ENCODE data around the gene DOC2B.

The DOC2B gene

GRCh38 chr17:185445-186138, 4.1 kb upstream of the DOC2B start:
- DNase-seq = no peak
- H3K27ac ChIP-seq = no peak overlapping the region

GRCh38 chr17:183021-183420, 1.6 kb upstream of the DOC2B start:
- TF ChIP-seq, protein P1, sequence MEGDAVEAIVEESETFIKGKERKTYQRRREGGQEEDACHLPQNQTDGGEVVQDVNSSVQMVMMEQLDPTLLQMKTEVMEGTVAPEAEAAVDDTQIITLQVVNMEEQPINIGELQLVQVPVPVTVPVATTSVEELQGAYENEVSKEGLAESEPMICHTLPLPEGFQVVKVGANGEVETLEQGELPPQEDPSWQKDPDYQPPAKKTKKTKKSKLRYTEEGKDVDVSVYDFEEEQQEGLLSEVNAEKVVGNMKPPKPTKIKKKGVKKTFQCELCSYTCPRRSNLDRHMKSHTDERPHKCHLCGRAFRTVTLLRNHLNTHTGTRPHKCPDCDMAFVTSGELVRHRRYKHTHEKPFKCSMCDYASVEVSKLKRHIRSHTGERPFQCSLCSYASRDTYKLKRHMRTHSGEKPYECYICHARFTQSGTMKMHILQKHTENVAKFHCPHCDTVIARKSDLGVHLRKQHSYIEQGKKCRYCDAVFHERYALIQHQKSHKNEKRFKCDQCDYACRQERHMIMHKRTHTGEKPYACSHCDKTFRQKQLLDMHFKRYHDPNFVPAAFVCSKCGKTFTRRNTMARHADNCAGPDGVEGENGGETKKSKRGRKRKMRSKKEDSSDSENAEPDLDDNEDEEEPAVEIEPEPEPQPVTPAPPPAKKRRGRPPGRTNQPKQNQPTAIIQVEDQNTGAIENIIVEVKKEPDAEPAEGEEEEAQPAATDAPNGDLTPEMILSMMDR (IDR thresholded peaks at IDR 0.05; ENCODE audit: low read depth, low read length) = no peak
- DNase-seq = no peak
- Histone ChIP-seq H3K27ac (peak overlapping the region; percentile 66), H3K36me3 (no peaks in the 10 kb centered on the region; the same call in 1 of the 2 replicates), H3K27me3 (ENCODE audit: insufficient read depth, low read depth, severe bottlenecking) (no peaks in the 10 kb centered on the region), H3K4me3 (ENCODE audit: low read depth, low read length) (no peak overlapping the region), H3K9me3 (ENCODE audit: severe bottlenecking) (no peaks in the 10 kb centered on the region)

More at GRCh38 chr17:185445-186138, 4.1 kb upstream of the DOC2B start:
- Histone ChIP-seq H3K9me3 (ENCODE audit: severe bottlenecking) (no peaks in the 10 kb centered on the region), H3K4me3 (ENCODE audit: low read depth, low read length) (no peak overlapping the region), H3K36me3 (no peaks in the 10 kb centered on the region), H3K27me3 (ENCODE audit: insufficient read depth, low read depth, severe bottlenecking) (no peaks in the 10 kb centered on the region)
- TF ChIP-seq, protein P1 (IDR thresholded peaks at IDR 0.05; ENCODE audit: low read depth, low read length) = no peak

- Histone ChIP-seq H3K27ac (peak overlapping the region; percentile 66), H3K9me3 (ENCODE audit: severe bottlenecking) (no peaks in the 10 kb centered on the region), H3K36me3 (peaks cover 8% of the 10 kb centered on the region), H3K27me3 (ENCODE audit: insufficient read depth, low read depth, severe bottlenecking) (no peaks in the 10 kb centered on the region), H3K4me3 (ENCODE audit: low read depth, low read length) (peak overlapping the region; percentile 43)
- peak; percentile 87 for DNase-seq
- TF ChIP-seq, protein P1 (IDR thresholded peaks at IDR 0.05; ENCODE audit: low read depth, low read length) = no peak
Observed at GRCh38 chr17:182050-182751, 751 bp upstream of the DOC2B start.

DNA sequence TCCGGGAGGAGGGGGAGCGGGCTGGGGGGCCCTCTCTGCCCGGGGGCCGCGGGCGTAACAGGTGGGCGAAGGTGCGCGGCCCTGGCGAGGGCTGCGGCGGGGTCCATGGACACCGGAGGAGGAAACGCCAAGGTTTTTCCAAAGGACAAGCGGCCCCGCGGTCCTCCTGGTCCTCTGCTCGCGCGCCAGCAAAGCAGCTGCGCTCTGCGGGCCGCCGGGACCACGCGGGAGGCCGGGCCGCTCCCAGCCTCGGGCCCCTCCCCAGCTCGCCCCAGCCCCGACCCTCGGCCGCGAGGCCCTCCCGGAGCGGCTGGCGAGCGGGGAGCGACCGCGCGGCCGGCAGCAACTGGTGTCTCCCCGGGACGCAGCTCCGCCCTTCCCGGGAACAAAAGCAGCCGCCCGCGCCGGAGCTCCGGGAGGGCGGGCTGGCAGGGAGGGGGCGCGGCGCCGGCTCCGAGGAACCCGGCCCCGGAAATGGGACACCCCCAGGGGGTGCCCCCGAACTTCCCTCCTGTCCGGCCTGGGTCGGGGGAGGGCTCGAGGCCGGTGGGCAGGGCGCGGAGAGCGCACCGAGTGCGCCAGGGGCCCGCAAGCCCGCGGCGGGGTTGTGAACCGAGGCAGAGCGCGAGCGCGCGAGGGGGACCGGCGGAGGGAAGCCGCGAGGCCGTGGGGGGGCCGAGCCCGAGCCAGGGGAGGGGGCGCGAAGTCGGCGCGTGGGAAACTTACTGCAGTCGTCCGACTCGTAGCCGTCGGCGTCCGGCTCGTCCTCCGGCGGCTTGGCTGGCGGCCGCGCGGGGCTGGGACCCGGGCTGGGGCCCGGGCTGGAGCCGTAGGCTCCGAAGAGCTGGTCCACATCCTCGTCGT, 837 bp downstream of the DOC2B start:
- DNase-seq = peak; percentile 20

DNA sequence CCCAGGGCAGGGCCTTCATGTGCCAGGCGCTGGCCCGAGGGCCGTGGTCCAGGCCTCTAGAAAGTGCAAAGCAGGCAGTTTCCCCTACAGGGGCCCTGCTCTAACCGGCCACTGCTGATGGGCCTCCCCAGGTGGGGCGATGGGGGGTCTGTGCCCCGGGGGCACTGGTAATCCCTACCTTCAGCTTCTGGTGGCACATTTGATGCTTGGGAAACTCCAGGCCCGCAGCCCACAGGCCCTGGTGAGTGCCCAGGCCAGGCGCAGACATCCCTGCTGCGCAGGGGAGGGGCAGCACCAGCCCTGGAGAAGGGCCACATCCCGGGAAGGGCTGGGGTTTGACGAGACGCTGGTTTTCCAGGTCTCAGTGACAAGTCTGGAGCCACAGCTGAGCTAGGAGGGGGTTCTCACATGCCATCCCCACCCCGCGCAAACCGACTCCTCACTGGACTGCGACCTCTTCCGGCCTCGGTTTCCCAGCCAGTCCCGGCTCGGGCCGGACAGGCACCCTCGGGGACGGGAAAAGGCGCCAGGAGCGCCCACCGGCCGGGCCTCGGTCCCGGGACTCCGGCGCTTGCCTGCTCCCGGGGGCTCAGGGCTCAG, 1.6 kb downstream of the DOC2B start:
- Histone ChIP-seq H3K27me3 (ENCODE audit: insufficient read depth, low read depth, severe bottlenecking) (no peaks in the 10 kb centered on the region), H3K27ac (peak overlapping the region; percentile 88), H3K9me3 (ENCODE audit: severe bottlenecking) (no peaks in the 10 kb centered on the region), H3K36me3 (peaks cover 16% of the 10 kb centered on the region), H3K4me3 (ENCODE audit: low read depth, low read length) (peak overlapping the region; percentile 58)
- peak; percentile 21 for DNase-seq
- TF ChIP-seq, protein P1 (IDR thresholded peaks at IDR 0.05; ENCODE audit: low read depth, low read length) = no peak

More for the DNA sequence above, 837 bp downstream of the DOC2B start:
- no peaks in the 10 kb centered on the region for H3K9me3 ChIP-seq (ENCODE audit: severe bottlenecking)
- H3K27me3 ChIP-seq (ENCODE audit: insufficient read depth, low read depth, severe bottlenecking) = no peaks in the 10 kb centered on the region
- H3K27ac ChIP-seq = peak overlapping the region; percentile 88
- peak overlapping the region; percentile 58 for H3K4me3 ChIP-seq (ENCODE audit: low read depth, low read length)
- peaks cover 10% of the 10 kb centered on the region for H3K36me3 ChIP-seq
- TF ChIP-seq, protein P1 (IDR thresholded peaks at IDR 0.05; ENCODE audit: low read depth, low read length) = no peak
